SK-N-SH (cell line): Measurements from ENCODE around the gene NR2F6. TPM values are rescaled to one million over a fixed set of nuclear protein-coding genes. Genes with fewer than 3 reads are reported as not detected.

Source experiments
- CTCF ChIA-PET: fragments of 300-600, 350-600 bp; formaldehyde crosslinking; extraction: SDS; loops from one replicate; lab custom pipeline; 2021; lab: Yijun Ruan, JAX
- POLR2A ChIA-PET: fragments of 350-600 bp; sonication (Branson Sonifier 250); formaldehyde crosslinking; extraction: SDS; loops from one replicate; lab custom pipeline; 2020; ENCODE audit warnings: antibody characterized with exemption, inconsistent platforms; lab: Yijun Ruan, JAX
- DNase-seq: peaks from one replicate; pipeline ENCODE4 v3.0.0; 2012
- H2AFZ ChIP-seq: fragments of 200-600 bp; sonication (generic); 2 replicates; pipeline ENCODE4 v1.8.1; 2016; ENCODE audit warnings: antibody characterized with exemption, mild to moderate bottlenecking, low read depth
- H3F3A ChIP-seq: fragments of 200-600 bp; sonication (generic); replicated peaks from 2 replicates; pipeline ENCODE3; 2016; ENCODE audit warnings: antibody characterized with exemption, mild to moderate bottlenecking; ENCODE audit not compliant: insufficient read depth
- H3K27ac ChIP-seq, 2 experiments: fragments of 200-500 bp in 1 of 2; fragments of 200-600 bp in 1 of 2; sonication (Bioruptor generic) in 1 of 2; sonication (generic), shearing (Covaris generic) in 1 of 2; 2 replicates each; pipeline versions ENCODE4 v1.5.1 to v1.6.1; 2014 to 2016; ENCODE audit warnings: low read depth in 2 of 2, inconsistent platforms in 1 of 2, low read length in 1 of 2, mild to moderate bottlenecking in 1 of 2, mixed read lengths in 1 of 2
- H3K27me3 ChIP-seq: fragments of 200-600 bp; sonication (generic), shearing (Covaris generic); 2 replicates; pipeline ENCODE4 v1.6.1; 2016; ENCODE audit warnings: mixed run types; ENCODE audit not compliant: insufficient read depth
- H3K36me3 ChIP-seq, 2 experiments: fragments of 200-500 bp in 1 of 2; fragments of 200-600 bp in 1 of 2; sonication (Bioruptor generic) in 1 of 2; sonication (generic) in 1 of 2; replicated peaks in 1 of 2; 2 replicates each; pipeline versions ENCODE3 to v1.5.1; 2014 to 2016; ENCODE audit warnings: low read length in 1 of 2, mild to moderate bottlenecking in 1 of 2; ENCODE audit not compliant: insufficient read depth in 2 of 2, control insufficient read depth in 1 of 2
- H3K4me1 ChIP-seq, 2 experiments: fragments of 200-500 bp in 1 of 2; fragments of 200-600 bp in 1 of 2; sonication (Bioruptor generic) in 1 of 2; sonication (generic), shearing (Covaris generic) in 1 of 2; 2 replicates each; pipeline versions ENCODE4 v1.5.1 to v1.6.1; 2014 to 2016; ENCODE audit warnings: low read depth in 1 of 2, low read length in 1 of 2, mixed run types in 1 of 2; ENCODE audit not compliant: insufficient read depth in 2 of 2, control insufficient read depth in 1 of 2
- H3K4me2 ChIP-seq: fragments of 200-600 bp; sonication (generic), shearing (Covaris generic); 2 replicates; pipeline ENCODE4 v1.6.1; 2017; ENCODE audit warnings: mixed run types
- H3K4me3 ChIP-seq, 2 experiments: fragments of 200-500 bp in 1 of 2; fragments of 200-600 bp in 1 of 2; sonication (Bioruptor generic) in 1 of 2; sonication (generic), shearing (Covaris generic) in 1 of 2; 2 replicates each; pipeline versions ENCODE4 v1.5.1 to v1.8.1; 2014 to 2016; ENCODE audit warnings: low read depth in 2 of 2, inconsistent platforms in 1 of 2, low read length in 1 of 2, mild to moderate bottlenecking in 1 of 2, mixed read lengths in 1 of 2, moderate library complexity in 1 of 2
- H3K79me2 ChIP-seq: fragments of 200-600 bp; sonication (generic); 2 replicates; pipeline ENCODE4 v1.8.1; 2017; ENCODE audit warnings: mild to moderate bottlenecking; ENCODE audit not compliant: insufficient read depth
- H3K9ac ChIP-seq: fragments of 200-600 bp; sonication (generic); 2 replicates; pipeline ENCODE4 v1.6.1; 2017; ENCODE audit warnings: mixed run types
- H3K9me2 ChIP-seq: fragments of 200-600 bp; sonication (generic); 2 replicates; pipeline ENCODE4 v1.6.1; 2017; ENCODE audit warnings: mixed run types
- H3K9me3 ChIP-seq: fragments of 200-600 bp; sonication (generic); 2 replicates; pipeline ENCODE4 v1.6.1; 2017; ENCODE audit warnings: mixed run types, mild to moderate bottlenecking, moderate library complexity
- H4K20me1 ChIP-seq: fragments of 200-600 bp; sonication (generic); 2 replicates; pipeline ENCODE4 v1.6.1; 2017; ENCODE audit warnings: mild to moderate bottlenecking, mixed run types; ENCODE audit not compliant: insufficient read depth
- CHD2 ChIP-seq: fragments of 150-350 bp; IDR thresholded peaks from 2 replicates; pipeline ENCODE4 v1.6.1; 2018; ENCODE audit warnings: low read length; ENCODE audit not compliant: partially characterized antibody
- EZH2phosphoT487 ChIP-seq: fragments of 200-600 bp; sonication (generic); IDR thresholded peaks from 2 replicates; pipeline ENCODE4 v1.6.1; 2017; ENCODE audit warnings: low read depth, mixed run types, mild to moderate bottlenecking, antibody characterized with exemption, moderate library complexity, borderline replicate concordance
- FOSL2 ChIP-seq: IDR thresholded peaks from 2 replicates; pipeline ENCODE4 v1.4.0; 2012; ENCODE audit warnings: low read depth, mild to moderate bottlenecking, moderate library complexity, borderline replicate concordance
- FOXM1 ChIP-seq: IDR thresholded peaks from 2 replicates; pipeline ENCODE4 v1.4.0; 2012; ENCODE audit warnings: low read depth, mild to moderate bottlenecking
- GABPA ChIP-seq: IDR thresholded peaks from 2 replicates; pipeline ENCODE4 v1.4.0; 2012; ENCODE audit warnings: low read depth, mild to moderate bottlenecking
- MEF2A ChIP-seq: IDR thresholded peaks from 2 replicates; pipeline ENCODE4 v1.4.0; 2012; ENCODE audit warnings: low read depth, borderline replicate concordance
- MXI1 ChIP-seq: IDR thresholded peaks from 2 replicates; pipeline ENCODE4 v1.6.1; 2012; ENCODE audit warnings: mild to moderate bottlenecking, low read depth, low read length, improper control_type of control experiment
- NRF1 ChIP-seq: IDR thresholded peaks from 2 replicates; pipeline ENCODE4 v1.6.1; 2012; ENCODE audit warnings: low read depth, mild to moderate bottlenecking, low read length
- POLR2AphosphoS5 ChIP-seq: IDR thresholded peaks from 2 replicates; pipeline ENCODE4 v1.6.1; 2012; ENCODE audit warnings: low read depth, low read length
- RAD21 ChIP-seq: IDR thresholded peaks from 2 replicates; pipeline ENCODE4 v1.6.1; 2012; ENCODE audit warnings: mild to moderate bottlenecking, low read length
- RXRA ChIP-seq: IDR thresholded peaks from 2 replicates; pipeline ENCODE4 v1.4.0; 2012; ENCODE audit warnings: low read depth, mild to moderate bottlenecking, borderline replicate concordance
- SIN3A ChIP-seq: IDR thresholded peaks from 2 replicates; pipeline ENCODE4 v1.6.1; 2012; ENCODE audit warnings: low read depth, mild to moderate bottlenecking, low read length, moderate library complexity, borderline replicate concordance
- TEAD4 ChIP-seq: IDR thresholded peaks from 2 replicates; pipeline ENCODE4 v1.4.0; 2012; ENCODE audit warnings: mild to moderate bottlenecking, borderline replicate concordance; ENCODE audit not compliant: insufficient read depth
- WGBS: methylation state at CpG from one replicate; pipeline ENCODE4 v1.1.6; 2017; ENCODE audit warnings: low lambda C conversion rate; 5-methylcytosine and 5-hydroxymethylcytosine counted together
- polyA plus RNA-seq, 3 experiments: library from polyadenylated mRNA; depleted of rRNA; stranded (reverse); fragments of >200 nt; gene quantifications; 2 replicates each; pipeline ENCODE4 v1.2.3, GENCODE V29; 2012
- TF ChIP-seq, protein P1 (sequence below): IDR thresholded peaks from 2 replicates; pipeline ENCODE4 v1.4.0; 2012; ENCODE audit warnings: low read depth, borderline replicate concordance
- TF ChIP-seq, protein P2 (sequence below): IDR thresholded peaks from 2 replicates; pipeline ENCODE4 v1.6.1; 2012; ENCODE audit warnings: mild to moderate bottlenecking, low read depth, low read length, moderate library complexity
- TF ChIP-seq, protein P3 (sequence below): fragments of 150-350 bp; IDR thresholded peaks from 2 replicates; pipeline ENCODE4 v1.6.1; 2016; ENCODE audit warnings: mild to moderate bottlenecking, low read depth, low read length
- TF ChIP-seq, protein P4 (sequence below): IDR thresholded peaks from 2 replicates; pipeline ENCODE4 v1.4.0; 2012; ENCODE audit warnings: low read depth

The NR2F6 gene
- polyA plus RNA-seq, 1 of the 3 experiments (the other 2 are of a cell fraction), result 37.3 TPM

DNA sequence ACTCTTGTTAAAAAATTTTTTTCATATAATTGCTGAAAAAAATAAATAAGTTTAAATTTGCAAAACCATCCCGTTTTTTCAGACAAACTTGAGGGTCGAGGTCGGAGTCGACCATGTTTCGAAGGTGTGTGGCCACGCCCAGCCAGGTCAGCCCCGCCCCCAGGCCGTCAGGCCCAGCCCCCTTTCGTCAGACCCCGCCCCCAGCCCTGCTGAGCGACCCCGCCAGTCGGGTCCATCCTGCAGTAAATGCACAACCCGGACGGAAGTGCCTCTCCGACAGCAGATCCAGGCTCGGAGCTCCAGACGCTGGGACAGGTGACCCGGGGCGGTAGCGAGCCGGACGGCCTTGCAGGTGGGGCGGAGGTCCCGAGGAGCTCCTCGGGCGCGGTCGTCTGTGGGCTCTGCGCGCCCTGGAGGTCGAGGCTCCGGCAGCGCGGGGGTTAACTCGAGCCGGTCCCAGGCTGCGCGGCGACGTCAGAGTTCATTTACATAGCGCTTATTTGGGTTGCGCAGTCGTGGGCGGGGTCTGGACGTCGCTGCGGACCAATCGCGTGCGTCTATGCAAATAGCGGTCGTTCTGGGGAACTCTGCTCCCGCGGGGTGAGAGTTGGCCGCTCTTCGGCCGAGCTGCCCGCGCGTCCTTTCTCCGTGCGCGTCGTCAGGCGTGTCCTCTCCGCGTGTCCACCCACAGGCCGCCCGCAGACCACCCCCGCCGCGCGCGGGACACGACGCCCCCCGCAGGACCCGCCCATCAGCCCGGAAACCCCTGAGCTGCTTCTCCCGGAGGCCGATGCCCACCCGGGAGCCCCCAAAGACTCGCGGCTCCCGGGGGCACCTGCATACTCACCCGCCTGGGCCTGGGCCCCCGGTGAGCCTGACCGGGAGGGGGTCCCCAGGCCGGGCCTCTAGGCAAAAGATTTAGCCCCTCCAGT lies 19.5 kb downstream of the NR2F6 start, which contains the start of gene OCEL1:
OCEL1 (plus strand) TSS at position 225 of the 932 bp plus-strand sequence; CDS start at position 247, 22 bp downstream.
- Histone ChIP-seq H3K36me3 (peaks cover 3 to 9% of the 10 kb centered on the region in 2 experiments), H2AFZ (peak within 1 kb of the TSS; percentile 97), H3K9me3 (no peaks in the 10 kb centered on the region), H3K9ac (peak within 1 kb of the TSS; percentile 85), H3K4me2 (peak within 1 kb of the TSS; percentile 94), H3K4me3 (peak within 1 kb of the TSS; percentile 58 to 83), H3K4me1 (peaks cover 0 to 3% of the 10 kb centered on the region in 2 experiments; a peak in 1 of 4 replicates), H4K20me1 (no peaks in the 10 kb centered on the region), H3F3A (peaks cover 13% of the 10 kb centered on the region), H3K27me3 (no peaks in the 10 kb centered on the region), H3K27ac (peak within 1 kb of the TSS; percentile 75 to 82), H3K9me2 (no peaks in the 10 kb centered on the region), H3K79me2 (peaks cover 7% of the 10 kb centered on the region; the same call in 1 of the 2 replicates)
- CTCF ChIA-PET, result interaction anchor here (0.6 to 2.3 kb wide), 9 partner anchors 9 to 1263 kb away, joined by 3 to 13 read pairs (median 3); partner anchors contain the start of gene USE1
- WGBS, result 0% methylated on average over 9 of the region's 90 CpGs
- TF ChIP-seq RAD21 (no peak), RXRA (no peak), FOSL2 (no peak), NRF1 (peak; percentile 83), TEAD4 (no peak), MXI1 (peak; percentile 47; the same call in 1 of the 2 replicates), POLR2AphosphoS5 (peak; percentile 66; the same call in 1 of the 2 replicates), FOXM1 (no peak), EZH2phosphoT487 (no peak), CHD2 (peak; percentile 12), GABPA (no peak), SIN3A (peak; percentile 29; the same call in 1 of the 2 replicates), MEF2A (no peak)
- TF ChIP-seq, protein P1, sequence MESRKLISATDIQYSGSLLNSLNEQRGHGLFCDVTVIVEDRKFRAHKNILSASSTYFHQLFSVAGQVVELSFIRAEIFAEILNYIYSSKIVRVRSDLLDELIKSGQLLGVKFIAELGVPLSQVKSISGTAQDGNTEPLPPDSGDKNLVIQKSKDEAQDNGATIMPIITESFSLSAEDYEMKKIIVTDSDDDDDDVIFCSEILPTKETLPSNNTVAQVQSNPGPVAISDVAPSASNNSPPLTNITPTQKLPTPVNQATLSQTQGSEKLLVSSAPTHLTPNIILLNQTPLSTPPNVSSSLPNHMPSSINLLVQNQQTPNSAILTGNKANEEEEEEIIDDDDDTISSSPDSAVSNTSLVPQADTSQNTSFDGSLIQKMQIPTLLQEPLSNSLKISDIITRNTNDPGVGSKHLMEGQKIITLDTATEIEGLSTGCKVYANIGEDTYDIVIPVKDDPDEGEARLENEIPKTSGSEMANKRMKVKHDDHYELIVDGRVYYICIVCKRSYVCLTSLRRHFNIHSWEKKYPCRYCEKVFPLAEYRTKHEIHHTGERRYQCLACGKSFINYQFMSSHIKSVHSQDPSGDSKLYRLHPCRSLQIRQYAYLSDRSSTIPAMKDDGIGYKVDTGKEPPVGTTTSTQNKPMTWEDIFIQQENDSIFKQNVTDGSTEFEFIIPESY, result no peak
- TF ChIP-seq, protein P2, sequence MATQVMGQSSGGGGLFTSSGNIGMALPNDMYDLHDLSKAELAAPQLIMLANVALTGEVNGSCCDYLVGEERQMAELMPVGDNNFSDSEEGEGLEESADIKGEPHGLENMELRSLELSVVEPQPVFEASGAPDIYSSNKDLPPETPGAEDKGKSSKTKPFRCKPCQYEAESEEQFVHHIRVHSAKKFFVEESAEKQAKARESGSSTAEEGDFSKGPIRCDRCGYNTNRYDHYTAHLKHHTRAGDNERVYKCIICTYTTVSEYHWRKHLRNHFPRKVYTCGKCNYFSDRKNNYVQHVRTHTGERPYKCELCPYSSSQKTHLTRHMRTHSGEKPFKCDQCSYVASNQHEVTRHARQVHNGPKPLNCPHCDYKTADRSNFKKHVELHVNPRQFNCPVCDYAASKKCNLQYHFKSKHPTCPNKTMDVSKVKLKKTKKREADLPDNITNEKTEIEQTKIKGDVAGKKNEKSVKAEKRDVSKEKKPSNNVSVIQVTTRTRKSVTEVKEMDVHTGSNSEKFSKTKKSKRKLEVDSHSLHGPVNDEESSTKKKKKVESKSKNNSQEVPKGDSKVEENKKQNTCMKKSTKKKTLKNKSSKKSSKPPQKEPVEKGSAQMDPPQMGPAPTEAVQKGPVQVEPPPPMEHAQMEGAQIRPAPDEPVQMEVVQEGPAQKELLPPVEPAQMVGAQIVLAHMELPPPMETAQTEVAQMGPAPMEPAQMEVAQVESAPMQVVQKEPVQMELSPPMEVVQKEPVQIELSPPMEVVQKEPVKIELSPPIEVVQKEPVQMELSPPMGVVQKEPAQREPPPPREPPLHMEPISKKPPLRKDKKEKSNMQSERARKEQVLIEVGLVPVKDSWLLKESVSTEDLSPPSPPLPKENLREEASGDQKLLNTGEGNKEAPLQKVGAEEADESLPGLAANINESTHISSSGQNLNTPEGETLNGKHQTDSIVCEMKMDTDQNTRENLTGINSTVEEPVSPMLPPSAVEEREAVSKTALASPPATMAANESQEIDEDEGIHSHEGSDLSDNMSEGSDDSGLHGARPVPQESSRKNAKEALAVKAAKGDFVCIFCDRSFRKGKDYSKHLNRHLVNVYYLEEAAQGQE, result 0 out of 2 replicates have a peak, but pooled peaks have one; percentile 7
- TF ChIP-seq, protein P3, sequence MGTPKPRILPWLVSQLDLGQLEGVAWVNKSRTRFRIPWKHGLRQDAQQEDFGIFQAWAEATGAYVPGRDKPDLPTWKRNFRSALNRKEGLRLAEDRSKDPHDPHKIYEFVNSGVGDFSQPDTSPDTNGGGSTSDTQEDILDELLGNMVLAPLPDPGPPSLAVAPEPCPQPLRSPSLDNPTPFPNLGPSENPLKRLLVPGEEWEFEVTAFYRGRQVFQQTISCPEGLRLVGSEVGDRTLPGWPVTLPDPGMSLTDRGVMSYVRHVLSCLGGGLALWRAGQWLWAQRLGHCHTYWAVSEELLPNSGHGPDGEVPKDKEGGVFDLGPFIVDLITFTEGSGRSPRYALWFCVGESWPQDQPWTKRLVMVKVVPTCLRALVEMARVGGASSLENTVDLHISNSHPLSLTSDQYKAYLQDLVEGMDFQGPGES, result no peak
- TF ChIP-seq, protein P4, sequence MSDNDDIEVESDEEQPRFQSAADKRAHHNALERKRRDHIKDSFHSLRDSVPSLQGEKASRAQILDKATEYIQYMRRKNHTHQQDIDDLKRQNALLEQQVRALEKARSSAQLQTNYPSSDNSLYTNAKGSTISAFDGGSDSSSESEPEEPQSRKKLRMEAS, result peak; percentile 85
- DNase-seq, result peak; percentile 95
- POLR2A ChIA-PET, result interaction anchor here (0.9 to 3.3 kb wide), 5 partner anchors 9 to 56 kb away, joined by 3 to 33 read pairs (median 5); partner anchors contain the start of genes BABAM1 and USE1
